Mesothelial cell of epicardium (in vitro differentiated cells): ENCODE data around the gene ZBTB5. TPM values are rescaled to one million over a fixed set of nuclear protein-coding genes. Genes with fewer than 3 reads are reported as not detected.

Experiments
- DNase-seq, 2 experiments: peaks; one replicate each; pipeline ENCODE4 v3.0.0; 2021; ENCODE audit warnings: low spot score in 2 of 2; ENCODE audit not compliant: unreplicated experiment in 2 of 2
- H3K27ac Mint-ChIP-seq: 2 replicates; pipeline ENCODE4 v1.8.0; 2021; ENCODE audit warnings: mixed read lengths
- H3K27me3 Mint-ChIP-seq: 2 replicates; pipeline ENCODE4 v1.8.0; 2021; ENCODE audit warnings: low read depth, mixed read lengths
- H3K36me3 Mint-ChIP-seq: 2 replicates; pipeline ENCODE4 v1.8.0; 2021; ENCODE audit warnings: mixed read lengths
- H3K4me1 Mint-ChIP-seq: 2 replicates; pipeline ENCODE4 v1.8.0; 2021; ENCODE audit warnings: mixed read lengths
- H3K4me3 Mint-ChIP-seq: 2 replicates; pipeline ENCODE4 v1.8.0; 2021; ENCODE audit warnings: mild to moderate bottlenecking, moderate library complexity, mixed read lengths
- H3K9me3 Mint-ChIP-seq: 2 replicates; pipeline ENCODE4 v1.8.0; 2021; ENCODE audit warnings: mixed read lengths
- CTCF ChIP-seq: fragments of 200-600 bp; sonication (generic); IDR thresholded peaks from one replicate; pipeline ENCODE4 v1.5.0; 2021; ENCODE audit warnings: antibody characterized with exemption; ENCODE audit not compliant: unreplicated experiment
- total RNA-seq: library from RNA; stranded (reverse); gene quantifications from 3 replicates; pipeline ENCODE4 v1.2.1, GENCODE V29; 2021

The ZBTB5 gene
- total RNA-seq, 1 donor from 2014 or later = 34.2 TPM

- no peaks in the 10 kb centered on the region for H3K9me3 Mint-ChIP-seq
- peaks cover 22% of the 10 kb centered on the region for H3K36me3 Mint-ChIP-seq
- H3K4me3 Mint-ChIP-seq = no peak overlapping the region
- H3K4me1 Mint-ChIP-seq = no peaks in the 10 kb centered on the region
- no peaks in the 10 kb centered on the region for H3K27me3 Mint-ChIP-seq
- H3K27ac Mint-ChIP-seq = no peak overlapping the region
- TF ChIP-seq CTCF = no peak
- no peak for DNase-seq
Observed at GRCh38 chr9:37436540-37436939, 28.7 kb downstream of the ZBTB5 start.

- TF ChIP-seq CTCF = no peak
- no peaks in the 10 kb centered on the region for H3K4me1 Mint-ChIP-seq
- peaks cover 15% of the 10 kb centered on the region for H3K36me3 Mint-ChIP-seq
- DNase-seq = no peak
- no peak overlapping the region for H3K4me3 Mint-ChIP-seq
- H3K9me3 Mint-ChIP-seq = no peaks in the 10 kb centered on the region
- H3K27me3 Mint-ChIP-seq = no peaks in the 10 kb centered on the region
- H3K27ac Mint-ChIP-seq = no peak overlapping the region
Observed at GRCh38 chr9:37433867-37434371, 31.3 kb downstream of the ZBTB5 start.

GRCh38 chr9:37432020-37432419, 33.2 kb downstream of the ZBTB5 start:
- Mint-ChIP-seq H3K27ac (no peak overlapping the region), H3K4me1 (no peaks in the 10 kb centered on the region)
- DNase-seq = no peak

GRCh38 chr9:37430841-37431597, 34.2 kb downstream of the ZBTB5 start:
- DNase-seq = no peak
- H3K27ac Mint-ChIP-seq = peak overlapping the region; percentile 14
- no peaks in the 10 kb centered on the region for H3K27me3 Mint-ChIP-seq
- H3K4me1 Mint-ChIP-seq = no peaks in the 10 kb centered on the region
- no peaks in the 10 kb centered on the region for H3K9me3 Mint-ChIP-seq
- peaks cover 29% of the 10 kb centered on the region for H3K36me3 Mint-ChIP-seq
- no peak for TF ChIP-seq CTCF
- H3K4me3 Mint-ChIP-seq = no peak overlapping the region

More at GRCh38 chr9:37432020-37432419, 33.2 kb downstream of the ZBTB5 start:
- Mint-ChIP-seq H3K27me3 (no peaks in the 10 kb centered on the region), H3K9me3 (no peaks in the 10 kb centered on the region), H3K36me3 (peaks cover 24% of the 10 kb centered on the region), H3K4me3 (no peak overlapping the region)
- TF ChIP-seq CTCF = no peak

- TF ChIP-seq CTCF = no peak
- Mint-ChIP-seq H3K27ac (no peak overlapping the region), H3K27me3 (no peaks in the 10 kb centered on the region), H3K4me1 (no peaks in the 10 kb centered on the region), H3K9me3 (no peaks in the 10 kb centered on the region), H3K36me3 (peaks cover 30% of the 10 kb centered on the region), H3K4me3 (no peak overlapping the region)
- no peak for DNase-seq
Observed at GRCh38 chr9:37429441-37430285, 35.6 kb downstream of the ZBTB5 start.
